Glutamatergic neuron (in vitro differentiated cells): ENCODE data around the gene PKD2L2. TPM values are rescaled to one million over a fixed set of nuclear protein-coding genes. Genes with fewer than 3 reads are reported as not detected.
"Not testable (repeated sequence)": the region's sequence is repeated elsewhere in the genome, so short reads cannot be mapped to it uniquely, and the experiment has no call there.

ENCODE experiments used
- DNase-seq: peaks from one replicate; pipeline ENCODE4 v3.0.0; 2022
- H3K27ac Mint-ChIP-seq: one replicate; pipeline ENCODE4 v1.8.0; 2020; ENCODE audit warnings: mild to moderate bottlenecking, mixed read lengths, inconsistent platforms; ENCODE audit not compliant: unreplicated experiment
- H3K27me3 Mint-ChIP-seq: one replicate; pipeline ENCODE4 v1.8.0; 2020; ENCODE audit warnings: mild to moderate bottlenecking, moderate library complexity, mixed read lengths, inconsistent platforms; ENCODE audit not compliant: unreplicated experiment
- H3K36me3 Mint-ChIP-seq: one replicate; pipeline ENCODE4 v1.8.0; 2020; ENCODE audit warnings: mild to moderate bottlenecking, mixed read lengths, inconsistent platforms; ENCODE audit not compliant: unreplicated experiment
- H3K4me1 Mint-ChIP-seq: one replicate; pipeline ENCODE4 v1.8.0; 2020; ENCODE audit warnings: mild to moderate bottlenecking, low read depth, mixed read lengths, inconsistent platforms; ENCODE audit not compliant: unreplicated experiment
- H3K4me3 Mint-ChIP-seq: one replicate; pipeline ENCODE4 v1.8.0; 2020; ENCODE audit warnings: mild to moderate bottlenecking, mixed read lengths, inconsistent platforms; ENCODE audit not compliant: unreplicated experiment
- H3K9me3 Mint-ChIP-seq: one replicate; pipeline ENCODE4 v1.8.0; 2020; ENCODE audit warnings: mild to moderate bottlenecking, moderate library complexity, mixed read lengths, inconsistent platforms; ENCODE audit not compliant: unreplicated experiment
- long read RNA-seq: library from polyadenylated mRNA; unstranded; transcript quantifications from one replicate; pipeline ENCODE4 v2.0.0, GENCODE V29; 2020; ENCODE audit not compliant: unreplicated experiment
- total RNA-seq: library from RNA; stranded (reverse); fragmentation: NEBNext Ultra II Directional; extraction: Animal tissue kit (Norgen Biotek cat#: 25700); gene quantifications from one replicate; pipeline ENCODE4 v1.2.1, GENCODE V29; 2021; ENCODE audit not compliant: unreplicated experiment
- TF ChIP-seq, protein P1 (sequence below): fragments of 200-600 bp; sonication (generic); IDR thresholded peaks from one replicate; pipeline ENCODE4 v1.5.0; 2021; ENCODE audit not compliant: partially characterized antibody, unreplicated experiment

The PKD2L2 gene
- total RNA-seq, result not detected
- long read RNA-seq, result 0 reads

DNA sequence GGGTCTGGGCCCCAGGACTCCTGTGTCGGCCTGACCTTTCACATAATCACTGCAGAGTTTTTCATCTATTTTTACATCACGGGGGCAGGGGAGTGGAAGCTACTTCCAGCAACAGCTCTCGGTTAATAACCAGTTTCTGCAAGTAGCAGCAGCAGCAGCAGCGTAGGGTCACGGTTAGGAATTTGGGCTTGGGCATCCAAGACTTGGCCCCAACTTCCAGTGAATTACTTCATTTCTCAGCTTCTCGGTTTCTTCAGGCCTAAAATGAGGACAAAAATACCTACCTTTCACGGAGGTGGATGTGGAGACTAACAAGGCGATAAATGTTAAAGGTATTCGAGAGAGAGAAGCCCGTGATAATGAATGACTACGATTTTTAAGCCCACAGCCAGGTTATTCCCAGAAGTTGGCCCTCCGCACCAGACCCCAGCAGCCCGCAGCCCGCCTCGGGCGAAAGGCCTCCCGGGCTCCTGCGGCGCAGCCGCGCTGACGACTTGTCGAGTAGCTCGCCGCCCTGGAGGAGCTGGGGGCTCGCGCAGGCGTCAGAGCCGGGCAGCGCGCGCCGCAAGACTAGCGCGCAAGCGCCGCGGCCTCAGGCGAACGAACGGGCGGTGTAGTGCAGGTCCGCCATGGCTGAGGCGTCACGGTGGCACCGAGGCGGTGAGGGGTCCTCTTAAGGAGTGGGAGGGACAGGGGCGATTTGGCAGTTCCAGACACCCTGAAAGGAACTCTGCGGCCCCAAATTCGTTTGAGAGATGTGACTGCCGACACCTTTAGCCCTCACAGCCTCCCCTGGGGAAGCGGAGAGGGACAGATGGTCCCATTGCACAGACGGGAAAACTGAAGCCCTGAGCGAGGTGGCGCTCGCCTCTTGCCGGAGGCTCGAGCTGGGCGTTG is at the start of gene PKD2L2:
Gene PKD2L2, plus strand, starts transcription at position 595 of the 897 bp plus-strand sequence. Its CDS starts 35 bp downstream, at position 630.
- TF ChIP-seq, protein P1, sequence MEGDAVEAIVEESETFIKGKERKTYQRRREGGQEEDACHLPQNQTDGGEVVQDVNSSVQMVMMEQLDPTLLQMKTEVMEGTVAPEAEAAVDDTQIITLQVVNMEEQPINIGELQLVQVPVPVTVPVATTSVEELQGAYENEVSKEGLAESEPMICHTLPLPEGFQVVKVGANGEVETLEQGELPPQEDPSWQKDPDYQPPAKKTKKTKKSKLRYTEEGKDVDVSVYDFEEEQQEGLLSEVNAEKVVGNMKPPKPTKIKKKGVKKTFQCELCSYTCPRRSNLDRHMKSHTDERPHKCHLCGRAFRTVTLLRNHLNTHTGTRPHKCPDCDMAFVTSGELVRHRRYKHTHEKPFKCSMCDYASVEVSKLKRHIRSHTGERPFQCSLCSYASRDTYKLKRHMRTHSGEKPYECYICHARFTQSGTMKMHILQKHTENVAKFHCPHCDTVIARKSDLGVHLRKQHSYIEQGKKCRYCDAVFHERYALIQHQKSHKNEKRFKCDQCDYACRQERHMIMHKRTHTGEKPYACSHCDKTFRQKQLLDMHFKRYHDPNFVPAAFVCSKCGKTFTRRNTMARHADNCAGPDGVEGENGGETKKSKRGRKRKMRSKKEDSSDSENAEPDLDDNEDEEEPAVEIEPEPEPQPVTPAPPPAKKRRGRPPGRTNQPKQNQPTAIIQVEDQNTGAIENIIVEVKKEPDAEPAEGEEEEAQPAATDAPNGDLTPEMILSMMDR, result no peak
- peak within 1 kb of the TSS; percentile 73 for H3K4me3 Mint-ChIP-seq
- no peaks in the 10 kb centered on the region for H3K27me3 Mint-ChIP-seq
- DNase-seq, result peak; percentile 86
- H3K9me3 Mint-ChIP-seq, result no peaks in the 10 kb centered on the region
- H3K27ac Mint-ChIP-seq, result peak within 1 kb of the TSS; percentile 44
- no peaks in the 10 kb centered on the region for H3K36me3 Mint-ChIP-seq
- peaks cover 10% of the 10 kb centered on the region for H3K4me1 Mint-ChIP-seq

DNA sequence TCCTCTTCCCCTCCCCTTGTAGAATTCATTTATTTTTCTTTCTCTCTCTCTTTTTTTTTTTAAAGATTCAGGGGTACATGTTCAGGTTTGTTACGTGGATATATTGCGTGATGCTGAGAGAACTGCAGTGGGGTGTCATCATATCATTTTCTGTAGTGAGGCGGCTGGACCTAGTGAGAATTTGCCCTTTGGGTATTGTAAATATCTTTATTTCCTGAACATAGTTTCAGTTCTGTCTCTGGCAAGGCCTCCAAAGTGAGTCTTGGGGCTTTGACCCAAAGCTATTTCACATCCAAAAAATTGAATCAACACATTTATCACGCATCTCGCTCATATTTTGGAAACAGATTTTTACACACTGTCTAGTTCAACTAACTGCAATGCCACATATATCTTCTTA is 47.0 kb upstream of the PKD2L2 start:
- TF ChIP-seq, protein P1, result no peak
- no peak for DNase-seq
- Mint-ChIP-seq H3K9me3 (no peaks in the 10 kb centered on the region), H3K27ac (no peak overlapping the region), H3K4me3 (no peak overlapping the region), H3K27me3 (no peaks in the 10 kb centered on the region), H3K4me1 (no peaks in the 10 kb centered on the region), H3K36me3 (no peaks in the 10 kb centered on the region)

DNA sequence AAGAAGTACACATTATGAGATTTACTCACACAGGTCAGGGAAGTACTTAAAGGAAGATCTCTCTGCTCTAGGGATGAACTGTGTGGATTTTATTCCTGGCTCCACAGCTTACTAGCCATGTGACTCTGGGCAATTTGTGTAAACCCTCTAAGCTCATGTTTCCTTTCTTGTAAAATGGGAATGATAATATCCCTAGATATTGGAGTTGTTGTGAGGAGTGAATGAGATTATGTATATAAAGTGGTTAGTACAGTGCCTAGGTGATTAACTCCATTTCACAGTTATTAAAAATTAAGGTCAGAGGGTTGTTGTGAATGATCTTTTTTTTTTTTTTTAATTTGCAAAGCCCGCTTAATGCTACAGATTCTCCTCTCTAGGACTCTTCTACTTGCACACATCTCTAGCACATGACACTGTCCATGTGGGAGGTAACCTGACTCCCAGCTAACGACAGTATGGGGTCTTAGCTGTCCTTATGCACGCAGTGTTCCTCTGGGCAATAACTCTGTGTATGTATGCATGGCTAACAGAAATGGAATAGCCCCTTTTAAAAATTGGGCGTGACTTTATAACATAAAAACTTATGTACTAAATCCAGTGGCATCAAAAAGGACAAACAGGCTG is 45.5 kb upstream of the PKD2L2 start:
- Mint-ChIP-seq H3K4me1 (no peaks in the 10 kb centered on the region), H3K36me3 (no peaks in the 10 kb centered on the region), H3K9me3 (no peaks in the 10 kb centered on the region), H3K27me3 (no peaks in the 10 kb centered on the region), H3K27ac (no peak overlapping the region), H3K4me3 (no peak overlapping the region)
- TF ChIP-seq, protein P1, result no peak
- DNase-seq, result no peak

DNA sequence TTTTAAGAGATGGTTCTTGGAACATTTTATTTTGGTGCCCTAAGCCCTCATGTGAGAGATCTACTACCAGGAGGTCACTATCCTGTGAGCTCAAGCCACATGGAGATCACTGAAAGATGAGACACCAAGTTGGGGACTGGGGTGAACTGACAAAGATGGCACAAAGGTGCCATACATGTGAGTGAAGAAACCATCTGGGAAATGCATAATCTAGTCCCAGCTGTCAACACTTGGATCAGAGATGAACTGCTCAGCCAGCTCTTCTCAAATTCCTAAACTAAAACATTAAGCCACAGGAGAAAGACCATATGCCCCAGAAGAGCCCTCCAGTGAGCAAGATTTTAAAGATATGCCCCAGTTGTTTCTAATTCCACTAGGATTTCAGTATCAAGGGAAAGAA is 43.8 kb upstream of the PKD2L2 start:
- TF ChIP-seq, protein P1, result no peak
- no peaks in the 10 kb centered on the region for H3K27me3 Mint-ChIP-seq
- no peaks in the 10 kb centered on the region for H3K36me3 Mint-ChIP-seq
- no peaks in the 10 kb centered on the region for H3K4me1 Mint-ChIP-seq
- no peak for DNase-seq
- H3K4me3 Mint-ChIP-seq, result no peak overlapping the region
- H3K27ac Mint-ChIP-seq, result no peak overlapping the region
- H3K9me3 Mint-ChIP-seq, result no peaks in the 10 kb centered on the region

DNA sequence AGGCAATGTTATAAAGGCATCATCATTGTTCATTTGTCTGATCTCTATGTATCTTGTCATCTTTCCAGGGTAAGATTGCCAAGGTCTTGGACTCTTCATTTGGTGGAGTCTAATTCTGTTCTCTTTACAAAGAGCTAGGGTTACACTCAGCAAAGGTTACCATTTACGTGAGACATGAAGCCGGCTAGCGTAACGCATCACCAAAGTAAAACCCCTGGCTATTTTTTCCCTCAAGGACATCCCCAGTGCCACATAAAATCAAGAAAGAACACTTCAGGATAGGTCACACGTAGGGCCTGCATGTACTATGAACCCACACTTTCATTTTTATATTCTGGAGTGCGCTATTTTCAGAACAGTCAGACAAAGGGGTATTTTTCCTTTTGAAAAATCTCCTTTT is 41.6 kb upstream of the PKD2L2 start:
- Mint-ChIP-seq H3K4me1 (no peaks in the 10 kb centered on the region), H3K36me3 (no peaks in the 10 kb centered on the region), H3K4me3 (no peak overlapping the region), H3K9me3 (no peaks in the 10 kb centered on the region), H3K27me3 (no peaks in the 10 kb centered on the region), H3K27ac (no peak overlapping the region)
- TF ChIP-seq, protein P1, result no peak
- no peak for DNase-seq

DNA sequence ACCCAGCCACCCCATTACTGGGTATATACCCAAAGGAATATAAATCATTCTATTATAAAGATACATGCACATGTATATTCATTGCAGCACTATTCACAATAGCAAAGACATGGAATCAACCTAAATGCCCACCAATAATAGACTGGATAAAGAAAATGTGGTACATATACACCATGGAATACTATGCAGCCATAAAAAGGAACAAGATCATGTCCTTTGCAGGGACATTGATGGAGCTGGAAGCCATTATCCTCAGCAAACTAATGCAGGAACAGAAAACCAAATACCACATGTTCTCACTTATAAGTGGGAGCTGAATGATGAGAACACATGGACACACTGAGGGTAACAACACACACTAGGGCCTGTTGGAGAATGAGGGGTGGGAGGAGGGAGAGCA is 36.1 kb upstream of the PKD2L2 start:
- H3K4me1 Mint-ChIP-seq, H3K27ac Mint-ChIP-seq, H3K4me3 Mint-ChIP-seq, H3K9me3 Mint-ChIP-seq, H3K27me3 Mint-ChIP-seq, H3K36me3 Mint-ChIP-seq, DNase-seq: not testable (repeated sequence)
